ENCODE data around the gene ZNF554. TPM values are rescaled to one million over a fixed set of nuclear protein-coding genes. Genes with fewer than 3 reads are reported as not detected.

ZNF554 gene
- total and polyA plus RNA-seq, 2 of the 8 experiments (the other 6 are each of a cell fraction or from before 2014, with no cell fraction given), result 1.8 to 5.7 TPM

GRCh38 chr19:2819540-2820111, at the start of gene ZNF554 (continued):
- TF ChIP-seq, protein P1, sequence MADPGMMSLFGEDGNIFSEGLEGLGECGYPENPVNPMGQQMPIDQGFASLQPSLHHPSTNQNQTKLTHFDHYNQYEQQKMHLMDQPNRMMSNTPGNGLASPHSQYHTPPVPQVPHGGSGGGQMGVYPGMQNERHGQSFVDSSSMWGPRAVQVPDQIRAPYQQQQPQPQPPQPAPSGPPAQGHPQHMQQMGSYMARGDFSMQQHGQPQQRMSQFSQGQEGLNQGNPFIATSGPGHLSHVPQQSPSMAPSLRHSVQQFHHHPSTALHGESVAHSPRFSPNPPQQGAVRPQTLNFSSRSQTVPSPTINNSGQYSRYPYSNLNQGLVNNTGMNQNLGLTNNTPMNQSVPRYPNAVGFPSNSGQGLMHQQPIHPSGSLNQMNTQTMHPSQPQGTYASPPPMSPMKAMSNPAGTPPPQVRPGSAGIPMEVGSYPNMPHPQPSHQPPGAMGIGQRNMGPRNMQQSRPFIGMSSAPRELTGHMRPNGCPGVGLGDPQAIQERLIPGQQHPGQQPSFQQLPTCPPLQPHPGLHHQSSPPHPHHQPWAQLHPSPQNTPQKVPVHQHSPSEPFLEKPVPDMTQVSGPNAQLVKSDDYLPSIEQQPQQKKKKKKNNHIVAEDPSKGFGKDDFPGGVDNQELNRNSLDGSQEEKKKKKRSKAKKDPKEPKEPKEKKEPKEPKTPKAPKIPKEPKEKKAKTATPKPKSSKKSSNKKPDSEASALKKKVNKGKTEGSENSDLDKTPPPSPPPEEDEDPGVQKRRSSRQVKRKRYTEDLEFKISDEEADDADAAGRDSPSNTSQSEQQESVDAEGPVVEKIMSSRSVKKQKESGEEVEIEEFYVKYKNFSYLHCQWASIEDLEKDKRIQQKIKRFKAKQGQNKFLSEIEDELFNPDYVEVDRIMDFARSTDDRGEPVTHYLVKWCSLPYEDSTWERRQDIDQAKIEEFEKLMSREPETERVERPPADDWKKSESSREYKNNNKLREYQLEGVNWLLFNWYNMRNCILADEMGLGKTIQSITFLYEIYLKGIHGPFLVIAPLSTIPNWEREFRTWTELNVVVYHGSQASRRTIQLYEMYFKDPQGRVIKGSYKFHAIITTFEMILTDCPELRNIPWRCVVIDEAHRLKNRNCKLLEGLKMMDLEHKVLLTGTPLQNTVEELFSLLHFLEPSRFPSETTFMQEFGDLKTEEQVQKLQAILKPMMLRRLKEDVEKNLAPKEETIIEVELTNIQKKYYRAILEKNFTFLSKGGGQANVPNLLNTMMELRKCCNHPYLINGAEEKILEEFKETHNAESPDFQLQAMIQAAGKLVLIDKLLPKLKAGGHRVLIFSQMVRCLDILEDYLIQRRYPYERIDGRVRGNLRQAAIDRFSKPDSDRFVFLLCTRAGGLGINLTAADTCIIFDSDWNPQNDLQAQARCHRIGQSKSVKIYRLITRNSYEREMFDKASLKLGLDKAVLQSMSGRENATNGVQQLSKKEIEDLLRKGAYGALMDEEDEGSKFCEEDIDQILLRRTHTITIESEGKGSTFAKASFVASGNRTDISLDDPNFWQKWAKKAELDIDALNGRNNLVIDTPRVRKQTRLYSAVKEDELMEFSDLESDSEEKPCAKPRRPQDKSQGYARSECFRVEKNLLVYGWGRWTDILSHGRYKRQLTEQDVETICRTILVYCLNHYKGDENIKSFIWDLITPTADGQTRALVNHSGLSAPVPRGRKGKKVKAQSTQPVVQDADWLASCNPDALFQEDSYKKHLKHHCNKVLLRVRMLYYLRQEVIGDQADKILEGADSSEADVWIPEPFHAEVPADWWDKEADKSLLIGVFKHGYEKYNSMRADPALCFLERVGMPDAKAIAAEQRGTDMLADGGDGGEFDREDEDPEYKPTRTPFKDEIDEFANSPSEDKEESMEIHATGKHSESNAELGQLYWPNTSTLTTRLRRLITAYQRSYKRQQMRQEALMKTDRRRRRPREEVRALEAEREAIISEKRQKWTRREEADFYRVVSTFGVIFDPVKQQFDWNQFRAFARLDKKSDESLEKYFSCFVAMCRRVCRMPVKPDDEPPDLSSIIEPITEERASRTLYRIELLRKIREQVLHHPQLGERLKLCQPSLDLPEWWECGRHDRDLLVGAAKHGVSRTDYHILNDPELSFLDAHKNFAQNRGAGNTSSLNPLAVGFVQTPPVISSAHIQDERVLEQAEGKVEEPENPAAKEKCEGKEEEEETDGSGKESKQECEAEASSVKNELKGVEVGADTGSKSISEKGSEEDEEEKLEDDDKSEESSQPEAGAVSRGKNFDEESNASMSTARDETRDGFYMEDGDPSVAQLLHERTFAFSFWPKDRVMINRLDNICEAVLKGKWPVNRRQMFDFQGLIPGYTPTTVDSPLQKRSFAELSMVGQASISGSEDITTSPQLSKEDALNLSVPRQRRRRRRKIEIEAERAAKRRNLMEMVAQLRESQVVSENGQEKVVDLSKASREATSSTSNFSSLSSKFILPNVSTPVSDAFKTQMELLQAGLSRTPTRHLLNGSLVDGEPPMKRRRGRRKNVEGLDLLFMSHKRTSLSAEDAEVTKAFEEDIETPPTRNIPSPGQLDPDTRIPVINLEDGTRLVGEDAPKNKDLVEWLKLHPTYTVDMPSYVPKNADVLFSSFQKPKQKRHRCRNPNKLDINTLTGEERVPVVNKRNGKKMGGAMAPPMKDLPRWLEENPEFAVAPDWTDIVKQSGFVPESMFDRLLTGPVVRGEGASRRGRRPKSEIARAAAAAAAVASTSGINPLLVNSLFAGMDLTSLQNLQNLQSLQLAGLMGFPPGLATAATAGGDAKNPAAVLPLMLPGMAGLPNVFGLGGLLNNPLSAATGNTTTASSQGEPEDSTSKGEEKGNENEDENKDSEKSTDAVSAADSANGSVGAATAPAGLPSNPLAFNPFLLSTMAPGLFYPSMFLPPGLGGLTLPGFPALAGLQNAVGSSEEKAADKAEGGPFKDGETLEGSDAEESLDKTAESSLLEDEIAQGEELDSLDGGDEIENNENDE (IDR thresholded peaks at IDR 0.05; ENCODE audit: insufficient replicate concordance, low read length), result no peak
- no peak for TF ChIP-seq HDAC6 (IDR thresholded peaks at IDR 0.05; ENCODE audit: low read depth, low read length)
- TF ChIP-seq SP1 (IDR thresholded peaks at IDR 0.05; ENCODE audit: low read depth, low read length), result peak; percentile 80
- TF ChIP-seq SP2 (IDR thresholded peaks at IDR 0.05; ENCODE audit: low read length), result peak; percentile 41; the same call in 1 of the 2 replicates
- peak; percentile 91 for TF ChIP-seq SIX5 (IDR thresholded peaks at IDR 0.05; ENCODE audit: low read depth, low read length)
- no peak for TF ChIP-seq BRCA1 (IDR thresholded peaks at IDR 0.05; ENCODE audit: low read depth, low read length)
- TF ChIP-seq RAD21 (IDR thresholded peaks at IDR 0.05 in 1 of 2, conservative IDR thresholded peaks at IDR 0.05 in 1 of 2; ENCODE audit: low read depth in 2 of 2, low read length in 2 of 2), result peak; percentile 38 to 59; a peak in 3 of 4 replicates
- peak; percentile 70; the same call in 1 of the 2 replicates for TF ChIP-seq YY1 (IDR thresholded peaks at IDR 0.05; ENCODE audit: low read depth, low read length)
- peak; percentile 50; the same call in 1 of the 2 replicates for TF ChIP-seq TBP (IDR thresholded peaks at IDR 0.05; ENCODE audit: low read depth, low read length)
- no peak; the same call in 1 of the 2 replicates for TF ChIP-seq GABPA (IDR thresholded peaks at IDR 0.05; ENCODE audit: borderline replicate concordance, insufficient read depth, low read length)
- TF ChIP-seq, protein P2, sequence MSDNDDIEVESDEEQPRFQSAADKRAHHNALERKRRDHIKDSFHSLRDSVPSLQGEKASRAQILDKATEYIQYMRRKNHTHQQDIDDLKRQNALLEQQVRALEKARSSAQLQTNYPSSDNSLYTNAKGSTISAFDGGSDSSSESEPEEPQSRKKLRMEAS (IDR thresholded peaks at IDR 0.05), result peak; percentile 74
